ENCODE measurements around the gene HLA-DQA1. TPM values are rescaled to one million over a fixed set of nuclear protein-coding genes. Genes with fewer than 3 reads are reported as not detected.
A peak's percentile ranks its signal among the peaks of the same experiment; 100 is the strongest.
"Not testable (repeated sequence)": the region's sequence is repeated elsewhere in the genome, so short reads cannot be mapped to it uniquely, and the experiment has no call there.

HLA-DQA1 gene
- total RNA-seq, 1 experiment from 2014 or later = 0.22 TPM

DNA sequence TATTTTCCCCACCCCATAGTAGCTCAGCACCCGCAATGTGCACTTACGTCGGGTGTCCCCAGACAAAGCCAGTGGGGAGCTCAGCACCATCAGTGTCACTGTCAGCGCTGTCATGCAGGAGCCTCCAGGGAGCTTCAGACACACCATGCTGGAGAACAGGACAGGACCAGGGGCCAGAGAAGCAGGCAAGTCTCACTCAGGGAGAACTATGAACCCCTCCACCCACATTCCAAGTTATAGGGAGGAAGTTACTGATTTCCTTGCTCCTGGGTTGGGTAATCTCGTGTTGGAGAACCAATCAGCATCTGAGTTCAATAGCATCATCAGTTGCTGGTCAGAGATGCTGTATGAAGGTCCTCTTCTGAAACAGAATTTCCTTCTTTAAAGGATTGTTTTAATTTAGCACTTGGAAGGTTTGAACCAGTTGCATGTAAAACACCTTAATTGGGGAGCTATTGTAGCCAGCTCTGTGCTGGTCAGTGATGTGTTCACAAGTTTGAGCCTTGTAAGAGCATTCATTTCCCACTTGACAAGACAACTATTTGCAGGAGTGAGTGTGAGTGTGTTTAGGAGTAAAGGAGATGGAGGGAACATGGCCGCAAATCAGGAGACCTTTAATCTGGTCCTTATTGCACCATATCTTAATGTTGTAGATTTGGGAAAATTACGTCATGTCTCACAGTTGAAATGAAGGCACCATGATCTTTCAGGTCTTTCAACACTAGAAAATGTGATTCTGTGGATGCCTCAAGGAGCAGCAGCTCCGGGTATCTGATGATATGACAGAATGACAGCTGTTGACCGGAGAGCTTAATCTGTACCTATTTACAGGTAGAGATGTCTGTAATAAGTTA lies 47.4 kb upstream of the HLA-DQA1 start, which contains the start of gene HLA-DRB1:
Gene HLA-DRB1, minus strand, starts transcription at position 253 of the 854 bp plus-strand sequence. Its CDS starts 106 bp downstream, at position 147.
- no peaks in the 10 kb centered on the region for H3K36me3 Mint-ChIP-seq
- ATAC-seq (peak; percentile 100), DNase-seq (ENCODE audit: low spot score) (no peak)
- H3K27me3 Mint-ChIP-seq (ENCODE audit: low read depth) = peaks cover 18% of the 10 kb centered on the region
- ChIA-PET POLR2A (no interaction called here), CTCF (no interaction called here)
- no peak within 1 kb of the TSS for H3K27ac Mint-ChIP-seq
- H3K4me1 Mint-ChIP-seq = no peaks in the 10 kb centered on the region
- no peak for TF ChIP-seq CBFB (CRISPR knock-in tag; IDR thresholded peaks at IDR 0.05; ENCODE audit: low read depth)
- no peak for TF ChIP-seq CREM (CRISPR knock-in tag; IDR thresholded peaks at IDR 0.05)
- no peak for TF ChIP-seq E2F1 (CRISPR knock-in tag; IDR thresholded peaks at IDR 0.05)
- no peak for TF ChIP-seq ZNF263 (CRISPR knock-in tag; IDR thresholded peaks at IDR 0.05; ENCODE audit: low read depth)
- TF ChIP-seq NR1H2 (CRISPR knock-in tag; IDR thresholded peaks at IDR 0.05) = no peak
- TF ChIP-seq GTF2I (CRISPR knock-in tag; conservative IDR thresholded peaks at IDR 0.05) = no peak
- TF ChIP-seq ZNF281 (CRISPR knock-in tag; IDR thresholded peaks at IDR 0.05) = no peak
- no peak for TF ChIP-seq IRF2 (CRISPR knock-in tag; IDR thresholded peaks at IDR 0.05; ENCODE audit: borderline replicate concordance, low read depth)
- no peak for TF ChIP-seq MLX (CRISPR knock-in tag; IDR thresholded peaks at IDR 0.05)
- no peak for TF ChIP-seq HMGA2 (CRISPR knock-in tag; IDR thresholded peaks at IDR 0.05)
- TF ChIP-seq E2F5 (CRISPR knock-in tag; IDR thresholded peaks at IDR 0.05) = no peak
- no peak for TF ChIP-seq PRRX2 (CRISPR knock-in tag; IDR thresholded peaks at IDR 0.05)
- TF ChIP-seq, protein P1, sequence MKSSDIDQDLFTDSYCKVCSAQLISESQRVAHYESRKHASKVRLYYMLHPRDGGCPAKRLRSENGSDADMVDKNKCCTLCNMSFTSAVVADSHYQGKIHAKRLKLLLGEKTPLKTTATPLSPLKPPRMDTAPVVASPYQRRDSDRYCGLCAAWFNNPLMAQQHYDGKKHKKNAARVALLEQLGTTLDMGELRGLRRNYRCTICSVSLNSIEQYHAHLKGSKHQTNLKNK (CRISPR knock-in tag; IDR thresholded peaks at IDR 0.05) = no peak
- no peak for TF ChIP-seq MYBL2 (CRISPR knock-in tag; IDR thresholded peaks at IDR 0.05)
- no peak for TF ChIP-seq SMAD3 (CRISPR knock-in tag; IDR thresholded peaks at IDR 0.05; ENCODE audit: borderline replicate concordance)
- no peak for TF ChIP-seq ETV6 (CRISPR knock-in tag; IDR thresholded peaks at IDR 0.05)
- no peak for TF ChIP-seq RELA (CRISPR knock-in tag; IDR thresholded peaks at IDR 0.05; ENCODE audit: borderline replicate concordance)
- TF ChIP-seq ARID4B (CRISPR knock-in tag; IDR thresholded peaks at IDR 0.05; ENCODE audit: borderline replicate concordance) = no peak
- no peak for TF ChIP-seq ESRRA (CRISPR knock-in tag; IDR thresholded peaks at IDR 0.05; ENCODE audit: borderline replicate concordance)
- TF ChIP-seq ATF2 (CRISPR knock-in tag; IDR thresholded peaks at IDR 0.05; ENCODE audit: borderline replicate concordance, low read depth) = no peak
- H3K9me3 Mint-ChIP-seq = peaks cover 4% of the 10 kb centered on the region; the same call in 1 of the 2 replicates
- no peak within 1 kb of the TSS for H3K4me3 Mint-ChIP-seq

GRCh38 chr6:32590713-32591112 lies 46.5 kb upstream of the HLA-DQA1 start:
- H3K36me3 Mint-ChIP-seq; ATAC-seq; H3K9me3 Mint-ChIP-seq; H3K4me1 Mint-ChIP-seq; DNase-seq (ENCODE audit: low spot score); H3K27ac Mint-ChIP-seq; H3K4me3 Mint-ChIP-seq; POLR2A ChIA-PET; CTCF ChIA-PET: not testable (repeated sequence)
- H3K27me3 Mint-ChIP-seq (ENCODE audit: low read depth) = peaks cover 12% of the 10 kb centered on the region

All from WTC11 (cell line).